ENCODE measurements around the gene ATP5MK.

GRCh38 chr10:103441611-103442010 lies 45.3 kb upstream of the ATP5MK start:
- no peak for TF ChIP-seq CTCF (IDR thresholded peaks at IDR 0.05; ENCODE audit: low read depth, low read length)
- TF ChIP-seq EZH2phosphoT487 (IDR thresholded peaks at IDR 0.05; ENCODE audit: low read depth): no peak
